ENCODE data around the gene MMP8.
"Not testable (repeated sequence)": the region's sequence is repeated elsewhere in the genome, so short reads cannot be mapped to it uniquely, and the experiment has no call there.

The MMP8 gene

DNA sequence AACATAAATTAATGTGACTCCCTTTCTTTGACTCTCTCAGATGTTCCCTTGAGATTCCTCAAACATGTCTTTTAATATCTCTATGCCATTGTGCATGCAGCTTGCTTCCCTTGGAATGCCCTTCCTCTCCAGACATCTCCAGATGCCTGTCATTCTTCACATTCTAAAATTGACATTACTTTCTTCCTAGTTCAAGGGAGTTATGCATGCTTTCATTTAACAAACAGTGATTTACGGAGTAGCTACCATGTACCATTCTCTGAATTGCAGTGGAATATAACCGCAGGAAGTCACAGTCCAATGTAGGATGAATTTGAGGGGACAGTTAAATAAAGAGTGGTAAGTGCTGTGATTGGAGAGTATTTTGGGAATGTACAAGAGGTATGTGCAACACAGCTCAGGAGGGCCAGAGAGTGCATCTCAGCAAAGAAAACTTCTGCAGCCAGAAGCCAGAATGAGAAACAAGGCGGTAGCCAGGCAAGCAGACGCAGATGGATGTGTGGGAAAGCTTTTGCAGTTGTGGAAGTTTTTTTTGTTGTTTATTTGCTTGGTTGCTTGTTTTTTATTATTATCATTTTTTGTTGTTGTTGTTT lies 37.0 kb upstream of the MMP8 start:
- no peak for TF ChIP-seq CTCF (IDR thresholded peaks at IDR 0.05; ENCODE audit: extremely low read depth, missing control alignments)
- no peak for DNase-seq (ENCODE audit: low spot score)

DNA sequence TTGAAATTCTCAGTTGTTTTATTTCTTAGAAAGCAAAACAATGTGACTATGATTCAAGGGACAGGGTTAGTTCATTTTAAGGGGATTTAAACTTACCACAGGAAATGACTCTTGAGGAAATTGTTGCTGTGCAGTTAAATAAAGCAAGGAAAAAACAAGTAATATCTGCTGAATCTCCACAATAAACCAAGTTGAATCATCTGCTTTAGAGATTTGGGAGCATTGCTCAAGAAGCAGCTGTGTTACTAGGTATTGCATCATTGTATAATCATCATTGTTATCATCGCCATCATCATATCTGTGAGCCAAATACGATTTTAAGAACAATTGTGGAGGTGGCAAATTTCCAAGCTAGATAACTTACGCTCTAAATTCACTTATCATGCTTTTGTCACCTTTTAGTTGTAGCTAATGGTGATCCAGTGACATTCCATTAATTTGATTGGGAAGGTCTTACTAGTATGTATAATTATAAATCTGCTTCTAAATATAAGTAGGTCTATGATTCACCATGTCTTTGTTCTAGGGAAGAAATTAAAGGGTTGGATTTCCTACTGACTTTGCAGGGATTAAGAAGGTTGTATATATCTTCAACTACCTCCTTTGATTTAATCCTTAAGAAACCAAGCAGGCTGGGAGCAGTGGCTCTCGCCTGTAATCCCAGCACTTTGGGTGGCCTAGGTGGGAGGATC lies 35.7 kb upstream of the MMP8 start:
- no peak for TF ChIP-seq CTCF (IDR thresholded peaks at IDR 0.05; ENCODE audit: extremely low read depth, missing control alignments)
- no peak for DNase-seq (ENCODE audit: low spot score)

GRCh38 chr11:102757823-102758549 lies 33.2 kb upstream of the MMP8 start:
- TF ChIP-seq CTCF (IDR thresholded peaks at IDR 0.05; ENCODE audit: extremely low read depth, missing control alignments): no peak
- no peak for DNase-seq (ENCODE audit: low spot score)

DNA sequence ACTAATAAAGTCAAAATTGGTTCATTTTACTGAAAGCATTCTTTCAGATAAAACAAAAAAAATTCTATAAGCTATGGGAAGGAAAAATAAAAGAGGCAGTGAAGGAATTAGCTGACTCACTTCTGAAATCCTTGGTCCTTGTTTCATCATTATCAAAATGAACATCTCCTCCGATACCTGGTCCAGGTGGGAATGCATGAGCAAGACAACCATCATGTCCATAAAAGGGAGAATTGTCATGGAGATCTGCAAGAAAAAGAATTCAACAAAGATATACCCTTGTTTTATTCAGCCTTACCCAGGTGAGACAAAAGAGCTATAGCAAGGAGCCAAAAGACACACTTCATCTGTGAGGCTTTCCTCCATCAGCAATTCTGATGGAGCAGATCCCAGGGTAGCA lies 28.5 kb upstream of the MMP8 start:
- no peak for DNase-seq (ENCODE audit: low spot score)
- TF ChIP-seq CTCF (IDR thresholded peaks at IDR 0.05; ENCODE audit: extremely low read depth, missing control alignments): no peak

DNA sequence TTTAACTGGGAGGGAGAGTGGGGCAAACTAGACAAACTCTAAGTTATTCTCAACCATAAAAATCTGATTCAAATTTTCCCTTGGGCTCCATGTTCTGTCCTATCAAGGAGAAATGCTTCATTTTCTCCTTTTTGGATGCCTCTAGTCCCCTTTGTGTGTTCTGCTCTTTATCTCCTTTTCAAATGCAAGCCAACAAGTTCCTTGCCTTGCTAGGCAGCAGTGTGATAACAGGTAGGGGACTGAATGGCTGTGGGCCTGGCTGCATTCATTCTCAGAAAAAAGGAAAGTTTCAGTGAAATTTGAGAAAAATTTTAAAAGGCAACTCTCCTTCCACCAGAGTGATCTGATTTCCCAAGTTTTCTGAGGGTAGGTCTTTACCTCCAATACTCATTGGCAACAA lies 26.9 kb upstream of the MMP8 start:
- no peak for TF ChIP-seq CTCF (IDR thresholded peaks at IDR 0.05; ENCODE audit: extremely low read depth, missing control alignments)
- no peak for DNase-seq (ENCODE audit: low spot score)

- no peak for DNase-seq (ENCODE audit: low spot score)
- no peak for TF ChIP-seq CTCF (IDR thresholded peaks at IDR 0.05; ENCODE audit: extremely low read depth, missing control alignments)
Measured at GRCh38 chr11:102749101-102749722, 24.5 kb upstream of the MMP8 start.

DNA sequence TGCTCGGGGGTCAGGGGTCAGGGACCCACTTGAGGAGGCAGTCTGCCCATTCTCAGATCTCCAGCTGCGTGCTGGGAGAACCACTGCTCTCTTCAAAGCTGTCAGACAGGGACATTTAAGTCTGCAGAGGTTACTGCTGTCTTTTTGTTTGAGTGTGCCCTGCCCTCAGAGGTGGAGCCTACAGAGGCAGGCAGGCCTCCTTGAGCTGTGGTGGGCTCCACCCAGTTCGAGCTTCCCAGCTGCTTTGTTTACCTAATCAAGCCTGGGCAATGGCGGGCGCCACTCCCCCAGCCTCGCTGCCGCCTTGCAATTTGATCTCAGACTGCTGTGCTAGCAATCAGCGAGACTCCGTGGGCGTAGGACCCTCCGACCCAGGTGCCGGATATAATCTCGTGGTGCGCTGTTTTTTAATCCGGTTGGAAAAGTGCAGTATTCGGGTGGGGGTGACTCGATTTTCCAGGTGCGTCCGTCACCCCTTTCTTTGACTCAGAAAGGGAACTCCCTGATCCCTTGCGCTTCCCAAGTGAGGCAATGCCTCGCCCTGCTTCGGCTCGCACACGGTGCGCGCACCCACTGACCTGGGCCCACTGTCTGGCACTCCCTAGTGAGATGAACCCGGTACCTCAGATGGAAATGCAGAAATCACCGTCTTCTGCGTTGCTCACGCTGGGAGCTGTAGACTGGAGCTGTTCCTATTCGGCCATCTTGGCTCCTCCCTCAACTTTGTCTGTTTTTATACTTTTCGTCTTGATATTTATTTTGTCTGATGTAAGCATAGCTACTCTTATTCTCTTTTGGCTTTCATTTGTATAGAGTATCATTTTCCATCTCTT lies 22.2 kb upstream of the MMP8 start:
- not testable (repeated sequence) for DNase-seq (ENCODE audit: low spot score)

All from GM20000 (cell line).